NCI-H2107 treated with DMSO at 0.1 percent for 48 hours (cell line): ENCODE data around the gene MED29.

Experiments
- DNase-seq: peaks from one replicate; lab custom pipeline; 2025; ENCODE audit not compliant: unreplicated experiment; lab: John Stamatoyannopoulos, UW

MED29 gene

GRCh38 chr19:39397360-39398296 is 6.5 kb downstream of the MED29 start:
- DNase-seq, result peak; percentile 22

GRCh38 chr19:39398297-39398864 is 7.2 kb downstream of the MED29 start:
- DNase-seq, result no peak

GRCh38 chr19:39399668-39400050 is 8.5 kb downstream of the MED29 start:
- no peak for DNase-seq

- DNase-seq, result no peak
These were observed 8.9 kb downstream of the MED29 start for GRCh38 chr19:39400061-39400460.

GRCh38 chr19:39401070-39401548 is 9.9 kb downstream of the MED29 start:
- no peak for DNase-seq

- DNase-seq, result no peak
These were observed 10.6 kb downstream of the MED29 start for GRCh38 chr19:39401549-39402345.

GRCh38 chr19:39402346-39403300 is 11.4 kb downstream of the MED29 start:
- no peak for DNase-seq

GRCh38 chr19:39403331-39404312 is 12.4 kb downstream of the MED29 start:
- DNase-seq, result peak; percentile 43

GRCh38 chr19:39405261-39405957 is 14.2 kb downstream of the MED29 start:
- no peak for DNase-seq

- no peak for DNase-seq
These were observed 14.9 kb downstream of the MED29 start for GRCh38 chr19:39405958-39406655.

- no peak for DNase-seq
These were observed 15.7 kb downstream of the MED29 start, which contains the start of gene ZFP36 for GRCh38 chr19:39406656-39407409. Gene ZFP36, plus strand, starts transcription at chr19:39406847. Its CDS starts 58 bp downstream, at chr19:39406905.

- DNase-seq, result no peak
These were observed 16.2 kb downstream of the MED29 start for GRCh38 chr19:39407410-39407659.

- no peak for DNase-seq
These were observed 16.6 kb downstream of the MED29 start for GRCh38 chr19:39407660-39408391.

GRCh38 chr19:39408392-39409207 is 17.4 kb downstream of the MED29 start:
- no peak for DNase-seq

GRCh38 chr19:39409208-39410016 is 18.2 kb downstream of the MED29 start:
- DNase-seq, result peak; percentile 77
